HCT116 (cell line): ENCODE data around the gene PM20D2.

Experiments
- CTCF ChIP-seq, 3 experiments: fragments of 200-600 bp in 1 of 3; sonication (generic) in 1 of 3; IDR thresholded peaks in 2 of 3; conservative IDR thresholded peaks in 1 of 3; 2 replicates each; pipeline ENCODE4 v1.5.1; 2012 to 2017; ENCODE audit warnings: low read depth in 2 of 3, low read length in 2 of 3, antibody characterized with exemption in 1 of 3, borderline replicate concordance in 1 of 3, control low read depth in 1 of 3, mild to moderate bottlenecking in 1 of 3, mixed read lengths in 1 of 3, mixed run types in 1 of 3, moderate library complexity in 1 of 3; ENCODE audit not compliant: insufficient read depth in 1 of 3
- POLR2AphosphoS5 ChIP-seq: IDR thresholded peaks from 2 replicates; pipeline ENCODE4 v1.6.1; 2011; ENCODE audit warnings: mild to moderate bottlenecking, low read depth, low read length, moderate library complexity

DNA sequence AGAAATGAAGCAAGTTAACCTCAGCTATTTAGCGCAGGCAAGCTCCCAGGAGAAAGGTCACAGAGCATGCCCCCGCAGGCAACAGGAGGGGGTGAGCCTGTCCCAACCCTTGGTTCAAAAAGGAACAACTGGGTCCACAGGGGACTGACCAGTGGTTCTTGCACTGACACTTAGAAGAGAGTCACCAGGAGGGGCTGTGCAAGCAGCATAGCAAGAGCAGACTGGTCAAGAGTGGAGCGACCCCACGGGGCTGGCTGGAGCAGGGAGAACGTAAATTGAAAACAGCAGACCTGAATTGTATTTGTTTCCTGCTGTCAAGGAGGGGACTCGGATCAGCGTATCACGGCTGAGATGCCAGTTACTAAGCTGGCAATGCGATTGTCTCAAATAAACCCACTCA is 38.5 kb downstream of the PM20D2 start:
- TF ChIP-seq CTCF (IDR thresholded peaks at IDR 0.05 in 2 of 3, conservative IDR thresholded peaks at IDR 0.05 in 1 of 3; ENCODE audit: borderline replicate concordance in 1 of 3, insufficient read depth in 1 of 3, low read depth in 2 of 3, low read length in 2 of 3) = no peak
- no peak for TF ChIP-seq POLR2AphosphoS5
